Fibroblast of lung (primary cell): ENCODE results near the gene TXNRD2. TPM values are rescaled to one million over a fixed set of nuclear protein-coding genes. Genes with fewer than 3 reads are reported as not detected.

Source experiments
- DNase-seq, 2 donors: peaks; one replicate each; pipeline versions ENCODE4 v3.0.0 to v3.0.0-alpha.2; 2010; ENCODE audit warnings: low read depth in 2 of 2
- H2AFZ ChIP-seq: 2 replicates; pipeline ENCODE4 v1.5.1; 2012; ENCODE audit warnings: low read length, control low read depth, inconsistent platforms
- H3K27ac ChIP-seq: 2 replicates; pipeline ENCODE4 v1.5.1; 2011; ENCODE audit warnings: low read length, control low read depth; ENCODE audit not compliant: insufficient read depth
- H3K27me3 ChIP-seq: 2 replicates; pipeline ENCODE4 v1.5.1; 2011; ENCODE audit warnings: mild to moderate bottlenecking, low read length; ENCODE audit not compliant: control insufficient read depth, insufficient read depth
- H3K36me3 ChIP-seq: 2 replicates; pipeline ENCODE4 v1.5.1; 2011; ENCODE audit warnings: low read length; ENCODE audit not compliant: control insufficient read depth, insufficient read depth
- H3K4me1 ChIP-seq: 2 replicates; pipeline ENCODE4 v1.5.1; 2011; ENCODE audit warnings: low read length; ENCODE audit not compliant: control insufficient read depth, insufficient read depth; ENCODE audit errors: extremely low read depth
- H3K4me2 ChIP-seq: 2 replicates; pipeline ENCODE4 v1.5.1; 2011; ENCODE audit warnings: low read length, control low read depth; ENCODE audit not compliant: insufficient read depth; ENCODE audit errors: extremely low read depth
- H3K4me3 ChIP-seq, 4 experiments: fragments of 200-600 bp in 1 of 4; sonication (generic) in 1 of 4; replicated peaks in 1 of 4; 2 replicates each; pipeline ENCODE4 v1.5.1; 2011 to 2016; ENCODE audit warnings: low read length in 4 of 4, low read depth in 3 of 4, mild to moderate bottlenecking in 3 of 4, control low read depth in 2 of 4, inconsistent platforms in 1 of 4, mixed read lengths in 1 of 4; ENCODE audit not compliant: insufficient read depth in 1 of 4; ENCODE audit errors: control extremely low read depth in 1 of 4
- H3K79me2 ChIP-seq: 2 replicates; pipeline ENCODE4 v1.5.1; 2012; ENCODE audit warnings: mild to moderate bottlenecking, low read length, inconsistent platforms; ENCODE audit not compliant: control insufficient read depth, insufficient read depth
- H3K9ac ChIP-seq: 2 replicates; pipeline ENCODE4 v1.5.1; 2011; ENCODE audit warnings: mild to moderate bottlenecking, low read length, control low read depth; ENCODE audit not compliant: insufficient read depth
- H3K9me3 ChIP-seq: 2 replicates; pipeline ENCODE4 v1.5.1; 2012; ENCODE audit warnings: low read depth, low read length; ENCODE audit not compliant: control insufficient read depth, insufficient read depth
- H4K20me1 ChIP-seq: 2 replicates; pipeline ENCODE4 v1.5.1; 2011; ENCODE audit warnings: low read length; ENCODE audit not compliant: control insufficient read depth, insufficient read depth; ENCODE audit errors: extremely low read depth
- EZH2 ChIP-seq: IDR thresholded peaks from 2 replicates; pipeline ENCODE4 v1.5.1; 2012; ENCODE audit warnings: low read length, control low read depth, mild to moderate bottlenecking; ENCODE audit errors: missing control alignments
- polyA plus RNA-seq, 2 donors: library from polyadenylated mRNA; depleted of rRNA in 1 of 2; stranded (reverse) in 1 of 2; unstranded in 1 of 2; fragments of >200 nt; gene quantifications; 2 replicates each; pipeline ENCODE4 v1.2.1, GENCODE V29; 2011 to 2012; ENCODE audit warnings: missing spikeins in 1 of 2
- total RNA-seq: library from RNA; depleted of rRNA; stranded (reverse); fragments of >200 nt; gene quantifications from 2 replicates; pipeline ENCODE4 v1.2.1, GENCODE V29; 2014
- TF ChIP-seq, protein P1 (sequence below), 2 donors: IDR thresholded peaks in 1 of 2; conservative IDR thresholded peaks in 1 of 2; 1 replicate in 1 of 2; 2 replicates in 1 of 2; pipeline ENCODE4 v1.5.1; 2011 to 2012; ENCODE audit warnings: low read length in 2 of 2, control low read depth in 1 of 2, inconsistent platforms in 1 of 2, low read depth in 1 of 2, mild to moderate bottlenecking in 1 of 2

The TXNRD2 gene
- total and polyA plus RNA-seq, 2 donors (not counting 1 experiment from before 2014, with no cell fraction given), result 13.2 to 30.7 TPM

DNA sequence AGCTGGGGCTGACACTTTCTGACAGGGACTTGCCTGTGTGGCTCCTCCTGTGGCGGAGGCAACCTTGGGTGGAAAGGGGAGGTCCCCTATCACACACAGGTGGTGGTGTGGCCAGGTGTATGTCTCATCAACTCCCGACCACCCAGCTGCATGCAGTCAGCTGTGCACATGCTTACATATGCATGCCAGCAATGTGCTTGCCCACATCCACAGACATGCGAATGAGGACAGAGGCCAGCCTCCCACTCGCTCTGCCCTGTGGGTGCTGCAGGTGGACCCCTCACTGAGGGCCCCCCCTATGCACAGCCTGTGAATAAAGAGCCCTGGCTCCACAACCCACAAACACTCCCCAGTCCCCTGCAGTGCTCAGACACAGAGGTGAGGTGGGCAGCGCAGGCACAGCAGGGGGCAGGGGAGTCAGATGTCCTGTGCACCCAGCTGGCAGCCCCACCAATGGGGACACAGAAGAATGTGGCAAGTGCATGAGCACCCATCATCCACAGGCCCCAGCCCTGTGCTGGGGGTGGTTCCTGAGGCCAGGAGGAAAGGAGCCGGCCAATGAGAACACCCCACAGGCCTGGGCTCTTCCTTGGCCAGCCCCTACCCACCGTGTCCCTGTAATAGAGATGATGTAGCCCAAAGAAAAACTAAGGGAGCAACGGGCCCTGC lies 96.4 kb downstream of the TXNRD2 start:
- no peak overlapping the region for H3K4me2 ChIP-seq

DNA sequence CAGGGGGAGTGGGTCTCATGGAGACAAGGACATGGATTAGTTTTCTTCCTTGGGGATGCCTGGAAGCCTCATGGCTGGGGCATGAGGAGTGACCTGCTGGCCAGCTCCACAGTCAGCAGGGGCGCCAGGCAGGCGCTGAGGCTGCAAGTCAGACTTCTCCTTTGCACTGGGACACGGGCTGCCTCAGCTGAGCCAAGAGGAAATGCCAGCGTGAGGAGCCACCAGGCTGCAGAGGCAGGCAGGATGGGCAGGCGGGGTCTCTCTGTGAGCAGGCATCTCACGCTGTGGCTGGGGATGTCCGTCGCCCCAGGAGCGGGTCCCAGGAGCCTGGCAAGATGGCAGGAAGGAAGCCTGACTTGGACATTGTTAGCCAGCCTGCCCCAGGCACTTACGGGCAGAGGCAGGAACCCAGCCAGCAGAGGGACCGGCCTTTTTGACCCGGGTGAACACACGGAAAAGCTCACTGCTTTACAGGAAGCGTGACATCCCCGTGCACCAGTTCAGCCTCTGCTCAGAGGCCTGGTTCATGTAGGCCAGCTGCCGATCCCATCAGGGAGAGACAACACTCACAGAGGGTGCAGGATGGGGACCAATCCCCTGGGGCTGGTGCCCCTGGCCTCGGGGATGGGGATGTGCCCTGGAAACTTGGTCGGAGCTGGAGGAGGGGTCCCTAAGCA lies 97.1 kb downstream of the TXNRD2 start:
- no peaks in the 10 kb centered on the region for H3K36me3 ChIP-seq
- H2AFZ ChIP-seq, result no peak overlapping the region
- H3K4me3 ChIP-seq, result no peak overlapping the region
- peaks cover 5% of the 10 kb centered on the region for H3K4me1 ChIP-seq
- H3K4me2 ChIP-seq, result no peak overlapping the region
- peak in 1 of 2 donors; percentile 56 for DNase-seq
- H3K9me3 ChIP-seq, result no peaks in the 10 kb centered on the region
- no peak overlapping the region for H3K27ac ChIP-seq
- TF ChIP-seq, protein P1, sequence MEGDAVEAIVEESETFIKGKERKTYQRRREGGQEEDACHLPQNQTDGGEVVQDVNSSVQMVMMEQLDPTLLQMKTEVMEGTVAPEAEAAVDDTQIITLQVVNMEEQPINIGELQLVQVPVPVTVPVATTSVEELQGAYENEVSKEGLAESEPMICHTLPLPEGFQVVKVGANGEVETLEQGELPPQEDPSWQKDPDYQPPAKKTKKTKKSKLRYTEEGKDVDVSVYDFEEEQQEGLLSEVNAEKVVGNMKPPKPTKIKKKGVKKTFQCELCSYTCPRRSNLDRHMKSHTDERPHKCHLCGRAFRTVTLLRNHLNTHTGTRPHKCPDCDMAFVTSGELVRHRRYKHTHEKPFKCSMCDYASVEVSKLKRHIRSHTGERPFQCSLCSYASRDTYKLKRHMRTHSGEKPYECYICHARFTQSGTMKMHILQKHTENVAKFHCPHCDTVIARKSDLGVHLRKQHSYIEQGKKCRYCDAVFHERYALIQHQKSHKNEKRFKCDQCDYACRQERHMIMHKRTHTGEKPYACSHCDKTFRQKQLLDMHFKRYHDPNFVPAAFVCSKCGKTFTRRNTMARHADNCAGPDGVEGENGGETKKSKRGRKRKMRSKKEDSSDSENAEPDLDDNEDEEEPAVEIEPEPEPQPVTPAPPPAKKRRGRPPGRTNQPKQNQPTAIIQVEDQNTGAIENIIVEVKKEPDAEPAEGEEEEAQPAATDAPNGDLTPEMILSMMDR (conservative IDR thresholded peaks at IDR 0.05 in 1 of 2, IDR thresholded peaks at IDR 0.05 in 1 of 2; ENCODE audit: low read depth in 1 of 2, low read length in 2 of 2), result no peak
- TF ChIP-seq EZH2, result no peak
- H4K20me1 ChIP-seq, result no peaks in the 10 kb centered on the region
- H3K27me3 ChIP-seq, result no peaks in the 10 kb centered on the region
- no peaks in the 10 kb centered on the region for H3K79me2 ChIP-seq
- H3K9ac ChIP-seq, result no peak overlapping the region

More for the DNA sequence above, 96.4 kb downstream of the TXNRD2 start:
- peaks cover 5% of the 10 kb centered on the region for H3K4me1 ChIP-seq
- peaks cover 2% of the 10 kb centered on the region for H3K36me3 ChIP-seq
- H2AFZ ChIP-seq, result no peak overlapping the region
- H3K9ac ChIP-seq, result no peak overlapping the region
- no peak for DNase-seq
- H4K20me1 ChIP-seq, result no peaks in the 10 kb centered on the region
- H3K79me2 ChIP-seq, result peaks cover 3% of the 10 kb centered on the region
- no peak for TF ChIP-seq EZH2
- TF ChIP-seq, protein P1 (conservative IDR thresholded peaks at IDR 0.05 in 1 of 2, IDR thresholded peaks at IDR 0.05 in 1 of 2; ENCODE audit: low read depth in 1 of 2, low read length in 2 of 2), result no peak
- H3K9me3 ChIP-seq, result no peaks in the 10 kb centered on the region
- no peaks in the 10 kb centered on the region for H3K27me3 ChIP-seq
- no peak overlapping the region for H3K27ac ChIP-seq
- H3K4me3 ChIP-seq, result no peak overlapping the region

DNA sequence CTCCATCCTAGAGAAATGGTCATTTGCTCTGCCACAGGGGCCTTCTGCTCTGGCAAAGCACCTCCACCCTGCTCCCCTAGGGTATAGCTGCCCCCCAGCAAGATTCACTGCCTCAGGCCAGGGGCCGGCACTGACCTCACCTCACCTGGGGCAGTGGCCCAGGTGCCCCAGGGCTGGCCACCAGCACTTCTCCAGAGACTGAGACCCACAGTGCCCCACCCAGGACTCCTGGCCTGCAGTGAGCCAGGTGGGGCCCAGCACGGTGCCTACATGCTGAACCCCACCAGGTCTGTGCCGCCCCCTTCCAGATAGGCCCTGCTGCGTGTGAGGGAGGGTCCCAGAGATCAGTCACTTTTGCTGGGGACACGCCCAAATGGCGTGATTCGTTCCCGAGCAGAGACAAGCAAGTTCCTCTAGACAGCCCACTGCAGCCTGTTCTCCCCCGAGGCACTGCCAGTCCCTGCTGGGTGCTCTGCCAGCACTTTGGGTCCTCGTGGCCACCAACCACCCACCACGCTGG lies 97.7 kb downstream of the TXNRD2 start:
- Histone ChIP-seq H3K27me3 (no peaks in the 10 kb centered on the region), H3K4me3 (no peak overlapping the region), H3K36me3 (no peaks in the 10 kb centered on the region), H3K79me2 (no peaks in the 10 kb centered on the region), H3K9ac (no peak overlapping the region), H3K4me1 (peaks cover 5% of the 10 kb centered on the region), H3K27ac (no peak overlapping the region), H3K9me3 (no peaks in the 10 kb centered on the region), H2AFZ (no peak overlapping the region), H3K4me2 (no peak overlapping the region), H4K20me1 (no peaks in the 10 kb centered on the region)
- DNase-seq, result no peak
- TF ChIP-seq, protein P1 (conservative IDR thresholded peaks at IDR 0.05 in 1 of 2, IDR thresholded peaks at IDR 0.05 in 1 of 2; ENCODE audit: low read depth in 1 of 2, low read length in 2 of 2), result no peak
- TF ChIP-seq EZH2, result no peak
